Gastrocnemius medialis (tissue), 4 donors: ENCODE results near the gene UNC5B. TPM values are rescaled to one million over a fixed set of nuclear protein-coding genes. Genes with fewer than 3 reads are reported as not detected.

Experiments
- ATAC-seq, 2 donors: fragments of 150-250 bp; one replicate each; pipeline ENCODE4 v1.9.1; 2016
- DNase-seq, 2 donors: peaks; one replicate each; pipeline ENCODE4 v3.0.0-alpha.2; 2019
- H3K27ac ChIP-seq, 4 donors: fragments of 200-600 bp; sonication (generic); 1 replicate in 1 of 4; 2 replicates in 3 of 4; pipeline ENCODE4 v1.5.1; 2016 to 2018; ENCODE audit warnings: mild to moderate bottlenecking in 2 of 4, moderate library complexity in 1 of 4
- H3K27me3 ChIP-seq, 3 donors: fragments of 200-600 bp; sonication (generic) in 2 of 3; 1 replicate in 1 of 3; 2 replicates in 2 of 3; pipeline versions ENCODE4 v1.5.1 to v1.6.0; 2016 to 2019; ENCODE audit warnings: mild to moderate bottlenecking in 1 of 3, moderate library complexity in 1 of 3
- H3K36me3 ChIP-seq, 2 donors: fragments of 200-600 bp; sonication (generic) in 1 of 2; one replicate each; pipeline ENCODE4 v1.5.1; 2017 to 2018
- H3K4me1 ChIP-seq, 2 donors: fragments of 200-600 bp; sonication (generic) in 1 of 2; one replicate each; pipeline ENCODE4 v1.5.1; 2016 to 2017; ENCODE audit warnings: mild to moderate bottlenecking in 2 of 2
- H3K4me3 ChIP-seq, 4 donors: fragments of 200-600 bp; sonication (generic) in 3 of 4; 1 replicate in 1 of 4; 2 replicates in 3 of 4; pipeline ENCODE4 v1.5.1; 2016 to 2019; ENCODE audit warnings: mild to moderate bottlenecking in 2 of 4
- H3K9me3 ChIP-seq, 3 donors: fragments of 200-600 bp; sonication (generic) in 2 of 3; 1 replicate in 1 of 3; 2 replicates in 2 of 3; pipeline ENCODE4 v1.5.1; 2016 to 2019
- CTCF ChIP-seq, 5 experiments: fragments of 450-650 bp in 3 of 5; fragments of 200-600 bp in 2 of 5; sonication (generic) in 2 of 5; IDR thresholded peaks in 4 of 5; conservative IDR thresholded peaks in 1 of 5; 1 replicate in 4 of 5; 2 replicates in 1 of 5; pipeline ENCODE4 v1.5.1; 2016 to 2019; ENCODE audit warnings: antibody characterized with exemption in 5 of 5, mild to moderate bottlenecking in 3 of 5, moderate library complexity in 3 of 5
- POLR2A ChIP-seq, 2 donors: fragments of 450-650 bp; IDR thresholded peaks; one replicate each; pipeline ENCODE4 v1.6.1; 2017; ENCODE audit warnings: antibody characterized with exemption in 2 of 2, mild to moderate bottlenecking in 2 of 2, moderate library complexity in 2 of 2
- in situ Hi-C, 4 donors: fragments of 200-750 bp; cut with MboI; loops; one replicate each; pipeline versions ENCODE4 v1.15.0 to v1.8.0; 2017; ENCODE audit warnings: low sequenced_read_pairs in 4 of 4
- intact Hi-C: fragments of 100-400 bp; cut with DNase I; formaldehyde crosslinking; loops from one replicate; pipeline ENCODE4 v1.15.1; 2023; ENCODE audit warnings: low total_unique reads
- total RNA-seq, 4 donors: library from RNA; depleted of rRNA; stranded (reverse); fragments of >200 nt; gene quantifications; one replicate each; pipeline versions ENCODE4 v1.1.0 to v1.2.3, GENCODE V29; 2016

UNC5B gene
- total RNA-seq, 4 donors from 2014 or later = 0.65 to 1.2 (median 0.90) TPM

GRCh38 chr10:71307469-71308085, 95.2 kb downstream of the UNC5B start:
- TF ChIP-seq CTCF (IDR thresholded peaks at IDR 0.05 in 4 of 5, conservative IDR thresholded peaks at IDR 0.05 in 1 of 5) (no peak), POLR2A (IDR thresholded peaks at IDR 0.05) (no peak)
- Histone ChIP-seq H3K36me3 (no peaks in the 10 kb centered on the region), H3K27me3 (no peaks in the 10 kb centered on the region), H3K4me3 (no peak overlapping the region), H3K9me3 (no peaks in the 10 kb centered on the region), H3K27ac (no peak overlapping the region), H3K4me1 (no peaks in the 10 kb centered on the region)
- intact Hi-C loops = no loop called here
- ATAC-seq (no peak), DNase-seq (no peak)
- in situ Hi-C loops = loop anchor here in 2 of 4 donors (25.0 kb wide), 2 partner anchors 255 to 505 kb away; no protein-coding TSS in a partner anchor

GRCh38 chr10:71308244-71308643, 95.9 kb downstream of the UNC5B start:
- Histone ChIP-seq H3K4me3 (no peak overlapping the region), H3K9me3 (no peaks in the 10 kb centered on the region), H3K4me1 (peaks cover 0 to 2% of the 10 kb centered on the region in 2 donors), H3K36me3 (no peaks in the 10 kb centered on the region), H3K27ac (no peak overlapping the region), H3K27me3 (no peaks in the 10 kb centered on the region)
- intact Hi-C loops = no loop called here
- in situ Hi-C loops = loop anchor here in 2 of 4 donors (25.0 kb wide), 2 partner anchors 254 to 504 kb away; no protein-coding TSS in a partner anchor
- DNase-seq (no peak), ATAC-seq (no peak)
- TF ChIP-seq CTCF (IDR thresholded peaks at IDR 0.05 in 4 of 5, conservative IDR thresholded peaks at IDR 0.05 in 1 of 5) = no peak
- TF ChIP-seq POLR2A (IDR thresholded peaks at IDR 0.05) = no peak

GRCh38 chr10:71308985-71309384, 96.6 kb downstream of the UNC5B start:
- Histone ChIP-seq H3K9me3 (no peaks in the 10 kb centered on the region), H3K27me3 (no peaks in the 10 kb centered on the region), H3K4me3 (no peak overlapping the region), H3K27ac (no peak overlapping the region), H3K4me1 (peaks cover 4 to 9% of the 10 kb centered on the region in 2 donors), H3K36me3 (no peaks in the 10 kb centered on the region)
- no peak for TF ChIP-seq CTCF (IDR thresholded peaks at IDR 0.05 in 4 of 5, conservative IDR thresholded peaks at IDR 0.05 in 1 of 5)
- no peak for TF ChIP-seq POLR2A (IDR thresholded peaks at IDR 0.05)
- no peak for DNase-seq
- in situ Hi-C loops = loop anchor here in 2 of 4 donors (25.0 kb wide), 2 partner anchors 253 to 503 kb away; no protein-coding TSS in a partner anchor
- ATAC-seq = no peak
- intact Hi-C loops = no loop called here

GRCh38 chr10:71309919-71310318, 97.5 kb downstream of the UNC5B start:
- H3K27me3 ChIP-seq = no peaks in the 10 kb centered on the region
- ATAC-seq (no peak), DNase-seq (no peak)
- H3K27ac ChIP-seq = no peak overlapping the region
- H3K9me3 ChIP-seq = no peaks in the 10 kb centered on the region
- peaks cover 7 to 11% of the 10 kb centered on the region in 2 donors for H3K4me1 ChIP-seq
- in situ Hi-C loops = loop anchor here (5.0 to 25.0 kb wide), 8 partner anchors 72 to 505 kb away; no protein-coding TSS in a partner anchor
- H3K4me3 ChIP-seq = no peak overlapping the region
- intact Hi-C loops = loop anchor here (5.0 kb wide), 2 partner anchors 387 to 402 kb away; no protein-coding TSS in a partner anchor
- no peaks in the 10 kb centered on the region for H3K36me3 ChIP-seq
- TF ChIP-seq CTCF (IDR thresholded peaks at IDR 0.05 in 4 of 5, conservative IDR thresholded peaks at IDR 0.05 in 1 of 5) = no peak
- TF ChIP-seq POLR2A (IDR thresholded peaks at IDR 0.05) = no peak
